DMS114 treated with DMSO at 0.1 percent for 48 hours (cell line): ENCODE results near the gene FBXO9.
"Not testable (repeated sequence)": the region's sequence is repeated elsewhere in the genome, so short reads cannot be mapped to it uniquely, and the experiment has no call there.

Experiments used
- DNase-seq: peaks from one replicate; lab custom pipeline; 2025; ENCODE audit not compliant: unreplicated experiment; lab: John Stamatoyannopoulos, UW

Gene FBXO9

GRCh38 chr6:53045891-53046673 is 19.1 kb upstream of the FBXO9 start:
- no peak for DNase-seq

GRCh38 chr6:53048431-53049195 is 16.6 kb upstream of the FBXO9 start:
- DNase-seq, result no peak

- no peak for DNase-seq
These were observed 15.8 kb upstream of the FBXO9 start for GRCh38 chr6:53049415-53049814.

GRCh38 chr6:53052152-53052551 is 13.1 kb upstream of the FBXO9 start:
- DNase-seq, result not testable (repeated sequence)

GRCh38 chr6:53054532-53054931 is 10.7 kb upstream of the FBXO9 start:
- no peak for DNase-seq

- no peak for DNase-seq
These were observed 9.3 kb upstream of the FBXO9 start for GRCh38 chr6:53055873-53056272.

- DNase-seq, result no peak
These were observed 8.9 kb upstream of the FBXO9 start for GRCh38 chr6:53056273-53056672.

GRCh38 chr6:53058388-53059195 is 6.6 kb upstream of the FBXO9 start:
- no peak for DNase-seq

- no peak for DNase-seq
These were observed 5.3 kb upstream of the FBXO9 start for GRCh38 chr6:53059648-53060589.

GRCh38 chr6:53062169-53062539 is 3.0 kb upstream of the FBXO9 start:
- no peak for DNase-seq

GRCh38 chr6:53064255-53064654 is 949 bp upstream of the FBXO9 start:
- not testable (repeated sequence) for DNase-seq

- peak; percentile 98 for DNase-seq
These were observed 408 bp upstream of the FBXO9 start for GRCh38 chr6:53064726-53065265.

- DNase-seq, result peak; percentile 18
These were observed 843 bp downstream of the FBXO9 start for GRCh38 chr6:53066077-53066417.

GRCh38 chr6:53066874-53067706 is 1.9 kb downstream of the FBXO9 start:
- DNase-seq, result no peak

- no peak for DNase-seq
These were observed 2.7 kb downstream of the FBXO9 start for GRCh38 chr6:53067849-53068361.

GRCh38 chr6:53069427-53069826 is 4.2 kb downstream of the FBXO9 start:
- DNase-seq, result no peak

- no peak for DNase-seq
These were observed 5.6 kb downstream of the FBXO9 start for GRCh38 chr6:53070806-53071205.

- DNase-seq, result no peak
These were observed 9.1 kb downstream of the FBXO9 start for GRCh38 chr6:53074347-53074746.

GRCh38 chr6:53080813-53081212 is 15.6 kb downstream of the FBXO9 start:
- DNase-seq, result no peak
